Esophagus squamous epithelium (tissue), 4 donors: ENCODE results near the gene GATAD1.
"Not testable (repeated sequence)": the region's sequence is repeated elsewhere in the genome, so short reads cannot be mapped to it uniquely, and the experiment has no call there.

Experiments
- POLR2A ChIP-seq, 4 donors: fragments of 450-650 bp; IDR thresholded peaks; one replicate each; pipeline ENCODE4 v1.6.1; 2017; ENCODE audit warnings: antibody characterized with exemption in 4 of 4, mild to moderate bottlenecking in 4 of 4, moderate library complexity in 3 of 4
- TF ChIP-seq, protein P1 (sequence below), 6 experiments: fragments of 450-650 bp in 4 of 6; fragments of 200-600 bp in 2 of 6; sonication (generic) in 2 of 6; IDR thresholded peaks; one replicate each; pipeline ENCODE4 v1.5.1; 2016 to 2019; ENCODE audit warnings: antibody characterized with exemption in 6 of 6, mild to moderate bottlenecking in 4 of 6, moderate library complexity in 4 of 6

- TF ChIP-seq, protein P1, sequence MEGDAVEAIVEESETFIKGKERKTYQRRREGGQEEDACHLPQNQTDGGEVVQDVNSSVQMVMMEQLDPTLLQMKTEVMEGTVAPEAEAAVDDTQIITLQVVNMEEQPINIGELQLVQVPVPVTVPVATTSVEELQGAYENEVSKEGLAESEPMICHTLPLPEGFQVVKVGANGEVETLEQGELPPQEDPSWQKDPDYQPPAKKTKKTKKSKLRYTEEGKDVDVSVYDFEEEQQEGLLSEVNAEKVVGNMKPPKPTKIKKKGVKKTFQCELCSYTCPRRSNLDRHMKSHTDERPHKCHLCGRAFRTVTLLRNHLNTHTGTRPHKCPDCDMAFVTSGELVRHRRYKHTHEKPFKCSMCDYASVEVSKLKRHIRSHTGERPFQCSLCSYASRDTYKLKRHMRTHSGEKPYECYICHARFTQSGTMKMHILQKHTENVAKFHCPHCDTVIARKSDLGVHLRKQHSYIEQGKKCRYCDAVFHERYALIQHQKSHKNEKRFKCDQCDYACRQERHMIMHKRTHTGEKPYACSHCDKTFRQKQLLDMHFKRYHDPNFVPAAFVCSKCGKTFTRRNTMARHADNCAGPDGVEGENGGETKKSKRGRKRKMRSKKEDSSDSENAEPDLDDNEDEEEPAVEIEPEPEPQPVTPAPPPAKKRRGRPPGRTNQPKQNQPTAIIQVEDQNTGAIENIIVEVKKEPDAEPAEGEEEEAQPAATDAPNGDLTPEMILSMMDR (IDR thresholded peaks at IDR 0.05) = not testable (repeated sequence)
- TF ChIP-seq POLR2A (IDR thresholded peaks at IDR 0.05) = not testable (repeated sequence)
Observed at GRCh38 chr7:92479146-92479545, 31.9 kb downstream of the GATAD1 start.
